HG02610 (cell line): Measurements from ENCODE around the gene RFNG.

ENCODE experiments used
- ATAC-seq: cut with Tn5 transposase; IDR thresholded peaks from one replicate; pipeline ENCODE4 v1.9.1; 2021; ENCODE audit warnings: mild to moderate bottlenecking, moderate library complexity; ENCODE audit not compliant: unreplicated experiment

Gene RFNG

DNA sequence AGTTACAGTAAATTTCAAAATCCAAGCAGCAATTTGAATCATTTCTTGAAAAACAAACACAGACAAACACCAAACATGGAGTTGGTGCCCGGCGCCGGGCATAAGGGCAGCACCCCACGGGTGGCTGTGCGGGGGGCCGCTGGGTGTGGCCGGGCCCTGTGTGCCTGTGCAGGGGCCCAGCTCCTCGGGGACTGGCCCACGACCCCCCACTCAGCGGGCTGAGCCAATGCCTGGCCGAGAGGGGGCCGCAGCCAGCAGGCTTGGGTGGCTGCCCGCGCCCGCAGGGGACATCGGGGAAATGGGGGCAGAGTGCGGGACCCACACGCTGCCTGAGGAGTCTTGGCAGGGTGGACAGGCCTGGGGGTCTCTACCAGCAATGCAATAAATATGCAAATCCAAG is 26.8 kb upstream of the RFNG start:
- no peak for ATAC-seq

- no peak for ATAC-seq
Observed at GRCh38 chr17:82077617-82078358, 26.2 kb upstream of the RFNG start.

DNA sequence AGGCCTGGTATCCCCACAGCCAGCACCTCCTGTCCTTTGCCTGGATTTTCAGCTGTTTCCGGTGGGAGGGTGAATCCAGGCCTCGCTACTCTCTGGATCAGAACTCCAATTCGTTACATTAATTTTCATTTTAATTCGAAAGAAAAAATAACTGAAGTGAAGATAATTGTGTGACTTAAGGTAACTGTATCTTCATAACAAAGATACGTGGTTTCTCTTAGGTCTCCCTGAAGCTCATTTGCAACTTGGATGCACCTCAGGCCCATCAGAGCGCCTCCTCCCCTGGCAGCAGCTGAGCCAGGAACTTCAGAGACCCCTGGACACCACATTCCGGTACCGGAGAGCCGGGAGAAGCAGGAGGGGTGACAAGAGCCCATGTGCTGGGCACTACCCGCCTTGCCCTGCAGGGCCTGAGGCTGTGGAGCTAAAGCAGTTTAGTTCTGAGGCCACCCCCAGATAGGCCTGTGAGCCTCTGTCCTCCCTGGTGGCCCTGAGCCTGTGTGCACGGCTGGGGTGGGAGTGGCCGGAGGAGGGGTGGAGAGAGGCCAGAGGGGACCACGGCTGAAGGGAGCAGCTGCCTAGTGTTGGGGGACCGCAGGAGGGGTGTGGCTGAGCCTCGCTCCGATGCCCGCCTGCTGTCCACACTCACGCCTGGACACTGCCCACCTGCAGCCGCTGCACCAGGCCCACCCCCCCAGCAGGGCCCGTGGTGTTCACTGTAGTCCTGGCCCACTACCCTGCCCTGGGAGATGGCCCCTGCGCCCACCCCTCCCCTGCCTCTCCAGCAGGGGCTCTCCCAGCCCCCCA is 25.4 kb upstream of the RFNG start:
- no peak for ATAC-seq

- no peak for ATAC-seq
Observed at GRCh38 chr17:82076018-82076784, 24.6 kb upstream of the RFNG start.

- ATAC-seq: no peak
Observed at GRCh38 chr17:82073446-82073845, 21.8 kb upstream of the RFNG start.

GRCh38 chr17:82072827-82073226 is 21.2 kb upstream of the RFNG start:
- ATAC-seq: no peak

- no peak for ATAC-seq
Observed at GRCh38 chr17:82070611-82071010, 19.0 kb upstream of the RFNG start.

GRCh38 chr17:82065638-82066303 is 14.2 kb upstream of the RFNG start, which contains the start of gene DUS1L:
Gene DUS1L (minus strand): TSS chr17:82065804. CDS start chr17:82065059, 745 bp downstream.
- ATAC-seq: peak; percentile 52

- peak; percentile 23 for ATAC-seq
Observed at GRCh38 chr17:82065193-82065637, 13.6 kb upstream of the RFNG start.

DNA sequence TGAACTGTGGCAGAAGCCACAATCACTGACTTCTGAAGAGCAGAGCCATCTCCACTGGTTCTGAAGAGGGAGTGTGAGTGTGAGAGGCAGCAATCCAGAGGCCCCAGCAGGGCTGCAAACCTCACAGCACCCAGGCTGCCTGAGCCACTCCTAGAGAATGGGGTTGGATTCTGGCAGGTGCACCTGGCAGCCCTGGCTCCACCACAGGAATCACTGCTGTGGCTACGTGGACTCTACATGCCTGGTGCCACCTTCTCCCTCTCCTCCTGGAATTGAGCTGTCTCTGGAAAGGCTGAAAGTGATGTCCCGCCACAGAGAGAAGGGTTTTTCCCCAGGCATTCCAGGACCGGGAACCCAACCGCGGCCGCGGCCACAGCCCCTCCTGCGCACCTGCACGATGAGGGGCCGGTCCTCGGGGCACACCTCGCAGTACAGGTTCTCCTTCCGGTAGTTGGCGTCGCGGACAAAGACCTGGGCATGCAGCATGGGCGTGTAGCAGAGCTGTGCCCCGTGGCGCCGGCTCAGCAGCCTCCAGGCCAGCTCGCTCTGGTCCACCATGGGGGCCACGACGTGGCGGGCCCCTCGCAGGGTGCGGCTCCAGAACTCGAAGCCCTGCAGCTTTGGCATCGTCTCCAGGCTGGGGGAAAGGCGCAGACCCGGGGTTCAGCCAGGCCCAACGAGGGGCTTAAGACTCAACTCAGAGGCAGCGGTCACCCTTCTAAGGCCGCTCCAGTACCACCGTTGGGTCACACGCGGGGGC is 13.0 kb upstream of the RFNG start:
- no peak for ATAC-seq

GRCh38 chr17:82063424-82064415 is 12.1 kb upstream of the RFNG start:
- no peak for ATAC-seq

GRCh38 chr17:82062984-82063368 is 11.4 kb upstream of the RFNG start:
- ATAC-seq: no peak

- no peak for ATAC-seq
Observed at GRCh38 chr17:82062076-82062983, 10.7 kb upstream of the RFNG start.

DNA sequence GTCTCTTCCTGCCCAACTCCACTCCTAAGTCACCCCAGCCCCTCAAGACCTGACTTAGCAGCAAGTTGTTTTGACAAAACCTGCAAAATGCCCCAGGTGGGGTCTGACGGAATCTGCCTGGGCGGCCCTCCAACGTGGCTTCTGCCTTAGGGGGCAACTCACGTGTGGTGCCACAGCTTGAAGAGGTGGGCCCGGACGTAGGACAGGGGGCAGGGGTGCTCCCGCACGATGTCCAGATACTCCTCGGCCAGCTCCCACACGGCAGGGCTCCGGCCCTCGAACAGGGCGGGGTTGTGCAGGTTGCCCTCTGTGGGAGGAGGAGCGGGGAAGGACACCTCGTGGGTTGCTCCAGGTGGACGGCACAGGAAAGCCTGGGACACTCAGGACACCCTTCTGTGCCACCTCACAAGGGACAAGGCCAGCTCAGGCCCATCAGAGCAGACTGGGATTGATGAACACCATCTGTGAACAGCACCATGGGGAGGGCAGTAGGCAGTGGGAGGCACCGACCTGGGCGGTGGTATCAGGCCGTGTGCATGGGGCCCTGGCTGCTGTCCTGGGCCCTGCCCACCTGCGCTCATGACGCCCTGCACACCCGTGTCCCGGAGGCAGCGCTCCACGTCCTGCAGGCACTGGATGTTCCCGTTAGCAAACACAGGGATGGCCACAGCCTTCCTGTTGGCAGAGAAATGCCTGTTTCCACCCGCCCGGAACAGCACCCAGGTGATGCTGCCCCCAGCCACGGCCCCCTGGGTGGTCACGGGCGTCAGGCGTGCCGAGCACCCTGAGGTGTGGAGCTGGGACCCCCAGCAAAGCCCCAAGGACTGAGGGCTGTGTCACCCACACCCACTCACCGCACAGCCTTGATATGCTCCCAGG is 9.7 kb upstream of the RFNG start:
- no peak for ATAC-seq

DNA sequence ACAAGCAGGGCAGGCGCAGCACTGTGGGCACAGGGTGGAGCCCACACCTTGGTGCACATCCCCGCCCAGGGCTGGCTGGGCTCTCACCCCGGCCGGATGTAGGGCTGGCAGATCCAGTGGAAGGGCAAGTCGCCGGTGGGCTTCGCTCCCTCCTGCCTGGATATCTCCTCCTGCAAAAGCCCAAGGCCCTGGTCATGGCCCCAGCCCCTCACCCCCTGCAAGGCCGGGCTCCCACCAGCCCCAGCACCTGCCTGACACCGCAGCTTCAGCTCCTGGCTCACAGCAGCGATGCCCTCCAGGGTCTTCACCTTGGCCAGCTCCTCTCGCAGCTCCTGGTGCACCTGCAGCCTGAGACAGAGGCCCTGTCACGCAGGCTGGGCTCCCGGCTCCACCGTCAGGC is 9.0 kb upstream of the RFNG start:
- no peak for ATAC-seq

DNA sequence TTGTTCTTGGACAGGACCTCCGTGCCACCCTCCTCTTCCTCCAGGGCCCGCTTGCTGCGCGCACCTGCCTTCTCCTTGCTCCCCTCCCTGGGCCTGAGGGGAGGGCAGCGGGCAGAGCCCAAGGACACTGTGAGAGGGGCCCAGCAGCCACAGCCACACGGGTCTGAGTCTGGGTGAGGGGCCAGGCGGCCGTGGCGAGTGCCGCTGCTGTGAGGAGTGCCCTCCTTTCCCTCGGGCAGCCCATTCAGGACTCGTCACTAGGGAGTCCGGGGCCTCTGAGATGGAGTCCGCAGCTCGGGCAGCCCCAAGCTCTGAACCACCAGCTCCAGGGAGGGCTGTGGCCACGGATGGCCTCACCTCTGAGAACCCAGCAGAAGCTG is 8.4 kb upstream of the RFNG start:
- no peak for ATAC-seq
